VCaP (cell line): ENCODE data around the gene KRT35.

Experiments
- H3K27ac ChIP-seq: fragments of 450-650 bp; 2 replicates; pipeline ENCODE4 v1.5.1; 2017
- TF ChIP-seq, protein P1 (sequence below): fragments of 450-650 bp; conservative IDR thresholded peaks from 2 replicates; pipeline ENCODE4 v1.5.1; 2017; ENCODE audit warnings: mild to moderate bottlenecking, moderate library complexity

KRT35 gene

DNA sequence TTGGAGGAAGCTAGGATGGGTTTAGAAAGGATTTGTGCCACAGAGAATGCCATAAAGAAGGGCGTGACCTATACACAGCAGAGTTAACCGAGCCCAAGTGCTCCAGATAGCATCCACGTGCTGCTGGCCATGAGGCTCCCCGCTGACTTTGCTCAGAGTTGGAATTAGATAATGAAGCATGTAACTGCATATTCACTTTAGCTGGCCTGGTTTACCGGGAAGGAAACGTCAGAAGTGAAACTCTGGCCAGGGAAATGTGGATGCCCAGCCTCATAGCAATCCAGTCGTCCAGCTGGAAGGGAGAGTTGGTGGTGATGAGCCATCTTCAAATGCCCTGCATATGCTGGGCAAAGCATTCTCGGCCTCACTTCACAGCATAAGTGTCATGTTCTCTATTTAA, 6.1 kb downstream of the KRT35 start:
- no peak overlapping the region for H3K27ac ChIP-seq
- TF ChIP-seq, protein P1, sequence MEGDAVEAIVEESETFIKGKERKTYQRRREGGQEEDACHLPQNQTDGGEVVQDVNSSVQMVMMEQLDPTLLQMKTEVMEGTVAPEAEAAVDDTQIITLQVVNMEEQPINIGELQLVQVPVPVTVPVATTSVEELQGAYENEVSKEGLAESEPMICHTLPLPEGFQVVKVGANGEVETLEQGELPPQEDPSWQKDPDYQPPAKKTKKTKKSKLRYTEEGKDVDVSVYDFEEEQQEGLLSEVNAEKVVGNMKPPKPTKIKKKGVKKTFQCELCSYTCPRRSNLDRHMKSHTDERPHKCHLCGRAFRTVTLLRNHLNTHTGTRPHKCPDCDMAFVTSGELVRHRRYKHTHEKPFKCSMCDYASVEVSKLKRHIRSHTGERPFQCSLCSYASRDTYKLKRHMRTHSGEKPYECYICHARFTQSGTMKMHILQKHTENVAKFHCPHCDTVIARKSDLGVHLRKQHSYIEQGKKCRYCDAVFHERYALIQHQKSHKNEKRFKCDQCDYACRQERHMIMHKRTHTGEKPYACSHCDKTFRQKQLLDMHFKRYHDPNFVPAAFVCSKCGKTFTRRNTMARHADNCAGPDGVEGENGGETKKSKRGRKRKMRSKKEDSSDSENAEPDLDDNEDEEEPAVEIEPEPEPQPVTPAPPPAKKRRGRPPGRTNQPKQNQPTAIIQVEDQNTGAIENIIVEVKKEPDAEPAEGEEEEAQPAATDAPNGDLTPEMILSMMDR: no peak

DNA sequence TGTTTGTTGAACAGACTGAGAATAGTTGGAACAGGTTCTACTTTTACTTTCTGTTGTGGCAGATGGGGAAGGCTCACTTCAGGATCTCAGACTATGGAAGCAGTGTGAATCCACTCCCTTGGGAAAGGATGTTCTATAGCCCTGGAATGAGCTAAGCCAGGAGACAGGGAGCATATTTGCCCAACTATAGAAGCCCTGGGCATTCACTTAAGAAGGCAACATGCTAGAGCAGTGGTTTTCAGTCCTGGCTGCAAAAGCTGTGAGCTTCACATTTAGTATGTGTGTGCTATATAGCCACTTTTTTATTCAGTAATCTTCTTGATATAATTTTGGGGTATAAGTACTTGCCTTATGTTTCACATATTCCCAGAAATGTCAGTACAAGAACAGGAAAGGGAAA, 12.6 kb downstream of the KRT35 start:
- TF ChIP-seq, protein P1: no peak
- no peak overlapping the region for H3K27ac ChIP-seq

DNA sequence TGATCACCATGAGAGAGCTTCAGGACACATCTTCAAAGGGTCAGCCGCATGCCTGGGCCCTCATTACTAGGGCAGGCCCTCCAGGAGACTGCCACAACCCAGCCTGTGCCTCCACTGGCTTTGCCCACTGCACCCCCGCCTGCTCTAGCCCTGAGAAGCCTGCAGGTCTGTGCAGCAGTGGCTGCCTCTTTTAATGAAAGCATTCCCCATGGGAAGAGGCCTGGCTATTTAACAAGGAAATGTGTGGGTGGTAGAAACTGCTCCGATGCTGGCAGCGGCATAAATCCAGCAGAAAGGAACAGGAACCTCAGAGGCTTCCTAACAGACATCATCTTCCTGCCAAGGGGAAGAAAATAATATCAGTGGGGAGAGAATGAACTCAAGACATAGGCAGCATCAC, 13.4 kb downstream of the KRT35 start:
- no peak overlapping the region for H3K27ac ChIP-seq

DNA sequence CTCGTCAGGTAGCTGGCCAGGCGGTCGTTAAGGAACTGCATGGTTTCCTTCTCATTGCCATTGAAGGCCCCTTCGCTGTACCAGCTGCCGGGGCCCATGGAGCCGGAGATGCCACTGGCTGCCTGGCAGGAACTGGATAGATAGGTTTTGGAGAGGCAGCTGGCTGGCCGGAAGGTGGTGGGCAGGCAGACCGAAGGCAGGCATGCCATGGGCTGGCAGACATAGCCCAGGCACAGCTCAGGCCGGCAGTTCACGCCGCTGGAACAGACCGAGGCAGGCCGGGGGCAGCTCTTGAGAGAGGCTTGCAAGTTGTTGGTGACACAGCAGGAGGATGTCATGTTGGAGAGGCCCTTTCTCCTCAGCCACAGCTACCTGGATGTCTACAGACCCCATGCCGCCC, 14.0 kb downstream of the KRT35 start, which contains the start of gene KRT32:
Gene KRT32 (minus strand): TSS at position 399 of the 400 bp plus-strand sequence. CDS start 61 bp downstream, at position 338.
- TF ChIP-seq, protein P1: no peak
- H3K27ac ChIP-seq: no peak within 1 kb of the TSS

More for the DNA sequence above, 13.4 kb downstream of the KRT35 start:
- TF ChIP-seq, protein P1: no peak

DNA sequence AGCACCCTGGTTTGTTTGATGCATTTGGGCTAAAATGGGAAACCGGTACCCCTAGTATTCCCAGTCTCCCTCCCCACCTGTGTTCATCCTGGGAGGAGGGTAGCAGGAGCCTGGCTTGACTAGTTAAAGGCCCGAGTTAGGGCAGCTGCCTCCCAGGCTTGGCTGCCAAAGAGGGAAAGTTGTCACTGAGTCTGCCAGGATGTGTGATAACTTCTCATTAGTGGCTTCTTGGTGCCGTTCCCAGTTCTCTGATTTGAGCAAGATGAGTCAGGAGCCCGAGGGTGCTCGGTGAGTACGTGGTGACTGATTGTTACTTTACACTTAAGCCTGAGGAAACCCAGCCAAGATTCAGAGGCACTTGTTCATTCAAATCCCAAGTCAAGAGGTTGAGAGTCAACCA, 16.3 kb downstream of the KRT35 start:
- TF ChIP-seq, protein P1: no peak

DNA sequence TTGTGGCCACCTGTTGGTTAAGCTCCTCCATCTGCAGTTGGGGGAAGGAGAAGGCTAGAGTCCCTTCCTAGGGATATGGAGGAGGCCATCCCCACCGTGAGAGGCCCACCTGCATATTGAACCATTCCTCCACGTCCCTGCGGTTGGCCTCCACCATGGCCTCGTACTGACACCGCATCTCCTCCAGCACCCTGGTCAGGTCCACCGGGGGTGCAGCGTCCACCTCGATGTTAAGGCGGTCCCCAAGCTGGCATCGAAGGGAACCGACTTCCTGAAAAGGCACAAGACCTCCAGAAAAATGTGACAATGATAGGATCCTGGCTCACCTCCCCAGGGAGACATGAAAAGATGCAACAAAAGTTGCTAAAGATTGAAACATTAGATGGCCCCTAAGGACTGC, 16.8 kb downstream of the KRT35 start:
- no peak overlapping the region for H3K27ac ChIP-seq
- TF ChIP-seq, protein P1: no peak

More for the DNA sequence above, 16.3 kb downstream of the KRT35 start:
- no peak overlapping the region for H3K27ac ChIP-seq

DNA sequence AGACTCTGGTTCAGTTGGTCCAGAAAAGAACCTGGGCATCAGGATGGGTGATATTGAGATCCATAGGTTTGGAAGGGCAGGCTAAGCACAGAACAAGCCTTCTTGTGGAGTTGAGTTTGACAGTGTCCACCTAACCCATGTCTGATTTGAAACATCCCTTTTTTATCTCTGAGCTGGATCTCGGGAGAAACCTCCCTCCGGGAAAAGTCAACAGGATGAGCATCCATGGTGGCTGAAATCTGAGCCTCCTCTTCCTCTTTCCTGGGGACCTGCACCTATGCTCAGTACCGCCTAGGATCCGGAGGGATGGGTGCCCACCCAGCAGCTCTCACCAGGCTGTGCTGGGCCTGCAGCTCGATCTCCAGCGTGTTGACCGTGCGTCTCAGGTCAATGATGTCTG, 17.2 kb downstream of the KRT35 start:
- no peak overlapping the region for H3K27ac ChIP-seq
- TF ChIP-seq, protein P1: no peak
